NCI-H524 treated with DMSO at 0.1 percent for 48 hours (cell line): Measurements from ENCODE around the gene TYMS.

Experiments
- DNase-seq: peaks from one replicate; lab custom pipeline; 2025; lab: John Stamatoyannopoulos, UW

TYMS gene

GRCh38 chr18:657311-658000, at the start of gene TYMS:
Gene TYMS (plus strand): TSS chr18:657653. CDS start chr18:657743, 90 bp downstream.
- DNase-seq = peak; percentile 68

GRCh38 chr18:607930-608329, 49.5 kb upstream of the TYMS start:
- DNase-seq = no peak

GRCh38 chr18:610214-610928, 47.1 kb upstream of the TYMS start:
- DNase-seq = no peak

DNA sequence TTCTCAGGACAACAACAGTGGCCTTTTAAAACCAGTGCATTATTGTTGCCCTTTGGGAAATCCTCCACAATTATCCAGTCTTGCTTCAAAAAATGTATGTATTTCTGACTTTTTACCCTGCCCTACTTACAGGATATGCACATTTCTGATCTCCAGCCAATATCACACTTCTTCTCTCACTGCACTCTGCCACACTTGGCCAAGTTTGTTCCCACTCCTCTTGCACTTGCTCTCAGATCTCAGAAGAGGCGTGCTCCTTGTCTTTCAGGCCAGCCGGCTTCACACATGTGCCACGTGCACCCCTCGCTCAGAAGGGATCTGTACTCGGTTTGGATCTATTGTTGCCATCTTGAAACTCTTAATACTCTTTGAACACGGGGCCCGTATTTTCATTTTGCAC, 45.3 kb upstream of the TYMS start:
- DNase-seq = no peak

- DNase-seq = no peak
These were observed 43.3 kb upstream of the TYMS start for GRCh38 chr18:614193-614592.

DNA sequence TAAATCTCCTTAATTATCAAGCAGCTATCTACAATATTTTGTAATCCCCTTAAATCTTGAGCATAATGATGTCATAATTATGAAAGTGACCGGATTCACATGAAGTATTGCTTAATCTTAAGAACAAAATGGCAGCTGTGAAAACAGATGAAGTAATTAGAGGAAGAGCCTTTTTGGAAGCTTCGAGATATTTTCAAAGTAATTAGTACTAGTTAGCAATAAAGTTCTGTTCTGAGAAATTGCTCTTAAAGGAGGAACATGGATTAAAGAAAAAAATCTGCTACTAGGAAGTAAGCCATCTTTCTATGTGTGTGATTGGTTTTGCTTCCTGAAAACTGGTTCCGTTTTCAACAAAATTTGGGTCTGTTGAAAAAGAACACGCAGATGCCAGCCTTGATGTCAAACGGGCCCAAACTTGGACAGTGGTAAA, 42.3 kb upstream of the TYMS start:
- DNase-seq = no peak

GRCh38 chr18:615773-616172, 41.7 kb upstream of the TYMS start:
- DNase-seq = no peak

DNA sequence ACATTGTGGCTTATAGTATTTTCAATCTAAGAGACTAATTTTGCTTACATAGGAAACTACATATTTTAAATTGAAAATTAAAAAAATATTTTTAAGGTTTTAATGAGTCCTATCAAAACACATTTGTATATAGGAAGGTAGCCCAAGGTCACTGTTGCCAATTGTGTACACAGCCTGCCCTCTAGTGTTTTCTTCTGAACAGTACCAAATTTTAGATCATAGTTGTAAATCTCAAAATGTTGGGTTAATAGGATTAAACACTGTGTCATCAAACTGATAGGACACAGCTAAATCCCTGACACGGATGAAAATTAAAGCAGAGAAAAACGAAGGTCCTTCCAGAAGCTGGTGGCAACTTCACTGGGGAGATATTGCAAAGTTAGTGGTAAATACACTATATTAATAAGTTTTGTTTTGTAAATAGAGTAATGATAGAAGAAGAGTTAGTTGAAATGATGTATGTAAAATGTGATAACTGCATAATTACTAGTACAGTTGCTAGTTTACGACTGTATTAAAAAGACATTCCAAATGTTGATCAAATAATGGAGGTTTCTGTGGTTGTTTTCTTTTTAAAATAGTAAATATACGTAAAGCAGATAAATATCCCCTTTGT, 41.0 kb upstream of the TYMS start:
- peak; percentile 39 for DNase-seq

DNA sequence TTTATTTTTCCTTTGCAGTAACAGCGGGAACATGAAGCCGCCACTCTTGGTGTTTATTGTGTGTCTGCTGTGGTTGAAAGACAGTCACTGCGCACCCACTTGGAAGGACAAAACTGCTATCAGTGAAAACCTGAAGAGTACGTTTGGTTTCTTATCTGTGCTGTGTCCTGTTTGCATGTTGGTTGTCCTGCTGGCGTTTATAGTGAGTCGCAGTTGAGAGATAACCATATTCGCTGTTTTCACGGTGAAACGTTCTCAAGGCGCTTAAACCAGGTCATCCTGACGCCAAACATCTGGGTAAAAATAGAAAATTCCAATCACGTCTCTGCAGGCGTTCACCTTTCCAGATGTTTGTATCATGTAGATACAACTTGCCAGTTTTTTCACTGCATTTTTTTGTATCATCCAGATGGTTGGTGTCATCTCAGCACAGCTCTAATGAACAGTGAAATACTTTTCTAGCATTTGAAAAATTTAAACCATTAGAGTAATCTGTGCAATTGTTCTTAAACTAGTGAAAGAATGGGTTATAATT, 39.4 kb upstream of the TYMS start:
- DNase-seq = no peak

- DNase-seq = no peak
These were observed 38.8 kb upstream of the TYMS start for GRCh38 chr18:618618-619017.

DNA sequence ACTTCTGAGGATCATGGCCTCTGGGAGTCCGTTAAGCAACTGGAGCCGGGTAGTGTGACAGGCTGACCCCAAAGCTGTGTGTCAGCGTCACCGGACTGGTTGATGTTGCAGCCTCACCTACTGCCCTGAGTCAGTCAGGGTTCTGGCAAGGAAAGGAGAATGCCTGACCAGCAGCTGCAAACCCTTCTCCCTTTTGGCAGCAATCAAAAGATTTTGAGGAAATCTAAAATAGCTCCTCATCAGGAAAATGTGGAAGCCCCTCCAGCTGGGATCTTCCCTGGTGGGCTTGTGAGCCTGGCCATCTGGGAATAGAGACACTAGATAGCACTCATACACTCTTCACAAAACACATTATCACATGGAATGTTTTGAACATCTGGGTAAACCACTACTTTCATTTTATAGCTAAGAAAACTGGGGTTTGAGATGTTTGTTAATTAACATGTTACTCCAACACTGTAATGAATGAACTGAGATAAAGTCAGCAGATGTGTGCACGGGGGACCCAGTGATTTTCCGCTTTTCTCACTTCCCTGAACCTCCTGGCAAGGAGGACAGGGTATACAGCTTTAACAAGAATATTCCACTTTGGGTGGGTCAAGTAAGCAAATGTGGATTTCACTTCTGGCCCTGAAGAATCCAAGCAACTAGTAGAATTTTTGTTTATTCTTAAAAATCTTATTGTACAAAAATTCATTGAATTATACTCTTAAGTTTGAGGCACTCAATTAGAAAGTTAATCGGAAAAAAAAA, 36.0 kb upstream of the TYMS start:
- no peak for DNase-seq

DNA sequence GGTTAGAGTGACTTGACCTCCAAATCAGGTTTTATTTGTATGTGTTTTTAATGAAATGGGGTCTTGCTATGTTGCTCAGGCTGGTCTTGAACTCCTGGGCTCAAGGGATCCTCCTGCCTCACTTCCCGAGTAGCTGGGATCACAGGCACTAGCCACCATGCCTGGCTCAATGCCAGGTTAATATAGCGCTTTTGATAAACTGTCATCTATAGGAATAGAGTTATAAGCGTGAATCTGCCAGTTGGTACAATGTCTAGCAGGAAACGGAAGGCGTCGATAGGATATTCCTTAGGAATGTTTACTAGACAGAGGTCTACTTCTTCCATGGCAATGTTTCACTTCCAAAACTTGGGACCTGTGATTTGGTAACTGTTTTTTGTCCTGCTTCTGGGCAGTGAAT, 35.2 kb upstream of the TYMS start:
- no peak for DNase-seq

DNA sequence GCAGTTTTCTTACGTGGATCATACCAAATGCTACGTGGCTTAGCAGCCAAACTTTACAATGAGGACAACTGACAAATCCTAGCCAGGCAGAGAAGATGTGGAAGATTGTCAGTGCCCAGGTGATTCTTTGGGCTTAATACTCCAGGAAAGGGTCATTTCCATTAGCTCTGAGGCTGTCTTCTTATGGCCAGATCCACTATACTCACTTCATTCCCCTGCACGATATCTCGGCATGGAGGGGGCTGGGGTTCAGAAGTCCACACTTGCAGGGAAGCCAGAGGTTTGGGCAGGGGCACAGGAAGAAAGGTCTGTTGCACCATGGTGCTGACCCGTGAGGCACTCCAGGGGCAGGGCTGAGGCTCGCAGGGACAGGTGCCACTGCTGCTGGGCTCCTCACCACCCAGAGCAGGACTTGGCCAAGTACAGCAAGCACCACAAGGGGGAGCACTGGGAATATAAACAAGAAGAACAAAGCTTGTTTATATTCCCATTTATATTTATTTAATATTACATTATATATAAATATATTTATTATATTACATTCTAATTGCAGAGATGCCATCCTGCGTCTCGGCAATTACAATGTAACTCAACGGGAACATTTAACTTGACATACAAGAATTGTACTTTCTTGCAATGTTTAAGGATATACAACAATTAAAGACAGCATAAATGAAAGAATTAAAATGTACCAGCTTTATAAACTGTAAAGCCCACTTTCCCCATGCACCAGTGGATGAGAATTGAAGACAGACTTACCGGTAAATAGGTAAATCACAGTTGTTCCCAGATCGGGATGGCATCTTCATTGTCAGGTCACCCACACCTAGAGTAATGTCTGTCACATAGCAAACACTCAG, 33.5 kb upstream of the TYMS start:
- no peak for DNase-seq

- no peak for DNase-seq
These were observed 30.2 kb upstream of the TYMS start for GRCh38 chr18:627231-627630.

DNA sequence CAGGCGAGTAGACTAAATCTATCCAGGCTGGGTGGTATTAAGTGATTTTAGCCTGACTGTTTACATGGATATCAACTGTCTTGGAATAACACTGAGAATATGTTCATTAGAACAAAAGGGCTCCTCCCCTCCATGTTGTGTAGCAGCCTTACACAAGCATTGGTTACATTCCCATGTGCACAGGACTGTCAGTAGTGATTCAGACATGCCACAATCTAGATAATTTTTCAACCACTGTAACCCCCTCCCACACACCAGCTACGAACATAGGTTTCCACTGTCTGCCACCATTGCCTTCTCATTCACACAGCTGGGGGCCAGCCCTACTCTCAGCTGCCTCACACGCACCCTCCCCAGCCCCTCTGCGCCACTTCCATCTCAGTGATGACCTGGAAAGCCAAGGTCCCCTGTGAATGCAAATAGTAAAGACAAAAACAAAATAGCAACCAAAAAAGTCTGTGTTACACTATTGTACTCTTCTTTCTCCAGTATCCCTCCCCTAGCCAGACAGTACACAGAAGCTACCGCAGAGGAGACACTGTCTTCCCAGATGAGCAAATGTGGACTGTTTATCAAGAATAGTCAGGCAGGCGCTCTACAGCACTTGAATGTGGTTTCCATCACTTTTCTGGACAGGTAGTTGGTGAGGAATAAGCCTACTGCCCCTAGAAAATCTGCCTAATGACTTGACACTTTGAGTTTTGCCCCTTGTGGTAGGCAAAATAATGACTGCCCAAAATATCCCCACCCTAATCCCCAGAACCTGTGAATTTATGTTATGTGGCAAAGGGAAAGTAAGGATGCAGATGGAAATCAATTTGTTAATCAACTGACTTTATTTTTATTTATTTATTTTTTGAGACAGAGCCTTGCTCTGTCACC, 27.9 kb upstream of the TYMS start:
- no peak for DNase-seq

- DNase-seq = no peak
These were observed 25.9 kb upstream of the TYMS start for GRCh38 chr18:631560-631959.

- DNase-seq = no peak
These were observed 22.9 kb upstream of the TYMS start for GRCh38 chr18:634551-635045.

- no peak for DNase-seq
These were observed 22.3 kb upstream of the TYMS start for GRCh38 chr18:635171-635570.

- no peak for DNase-seq
These were observed 16.2 kb upstream of the TYMS start for GRCh38 chr18:641224-641623.

- no peak for DNase-seq
These were observed 13.0 kb upstream of the TYMS start for GRCh38 chr18:644395-645004.
